Retinal pigment epithelial cell (primary cell): ENCODE results near the gene ADAMTS19.

Experiments used
- DNase-seq: peaks from one replicate; pipeline ENCODE4 v3.0.0-alpha.2; 2010; ENCODE audit warnings: low read depth
- H3K4me3 ChIP-seq: 2 replicates; pipeline ENCODE4 v1.5.1; 2011; ENCODE audit warnings: mild to moderate bottlenecking, low read length, control low read depth, moderate library complexity
- TF ChIP-seq, protein P1 (sequence below): conservative IDR thresholded peaks from 2 replicates; pipeline ENCODE4 v1.5.1; 2011; ENCODE audit warnings: low read depth, low read length, control low read depth, inconsistent platforms

Gene ADAMTS19

DNA sequence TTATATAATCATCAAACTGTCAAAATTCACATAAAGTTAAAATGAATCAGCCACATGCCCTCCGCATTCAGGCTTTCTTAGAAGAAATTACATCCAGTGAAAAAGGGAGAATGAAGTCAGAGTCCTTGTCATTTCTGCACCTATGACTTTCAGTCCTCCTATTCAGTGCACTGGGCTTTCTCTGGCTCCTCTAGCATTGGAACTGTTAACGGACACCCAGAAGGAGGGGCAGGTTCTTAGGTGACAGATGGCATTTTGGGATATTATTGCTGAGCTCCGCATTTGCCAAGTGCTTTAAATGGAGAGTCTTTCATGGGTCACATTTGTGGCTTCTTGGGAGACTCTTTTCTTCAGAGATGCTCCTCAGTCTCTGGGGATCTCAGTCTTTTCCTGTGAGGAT lies 40.0 kb downstream of the ADAMTS19 start:
- H3K4me3 ChIP-seq, result no peak overlapping the region
- TF ChIP-seq, protein P1, sequence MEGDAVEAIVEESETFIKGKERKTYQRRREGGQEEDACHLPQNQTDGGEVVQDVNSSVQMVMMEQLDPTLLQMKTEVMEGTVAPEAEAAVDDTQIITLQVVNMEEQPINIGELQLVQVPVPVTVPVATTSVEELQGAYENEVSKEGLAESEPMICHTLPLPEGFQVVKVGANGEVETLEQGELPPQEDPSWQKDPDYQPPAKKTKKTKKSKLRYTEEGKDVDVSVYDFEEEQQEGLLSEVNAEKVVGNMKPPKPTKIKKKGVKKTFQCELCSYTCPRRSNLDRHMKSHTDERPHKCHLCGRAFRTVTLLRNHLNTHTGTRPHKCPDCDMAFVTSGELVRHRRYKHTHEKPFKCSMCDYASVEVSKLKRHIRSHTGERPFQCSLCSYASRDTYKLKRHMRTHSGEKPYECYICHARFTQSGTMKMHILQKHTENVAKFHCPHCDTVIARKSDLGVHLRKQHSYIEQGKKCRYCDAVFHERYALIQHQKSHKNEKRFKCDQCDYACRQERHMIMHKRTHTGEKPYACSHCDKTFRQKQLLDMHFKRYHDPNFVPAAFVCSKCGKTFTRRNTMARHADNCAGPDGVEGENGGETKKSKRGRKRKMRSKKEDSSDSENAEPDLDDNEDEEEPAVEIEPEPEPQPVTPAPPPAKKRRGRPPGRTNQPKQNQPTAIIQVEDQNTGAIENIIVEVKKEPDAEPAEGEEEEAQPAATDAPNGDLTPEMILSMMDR, result no peak
- DNase-seq, result no peak

DNA sequence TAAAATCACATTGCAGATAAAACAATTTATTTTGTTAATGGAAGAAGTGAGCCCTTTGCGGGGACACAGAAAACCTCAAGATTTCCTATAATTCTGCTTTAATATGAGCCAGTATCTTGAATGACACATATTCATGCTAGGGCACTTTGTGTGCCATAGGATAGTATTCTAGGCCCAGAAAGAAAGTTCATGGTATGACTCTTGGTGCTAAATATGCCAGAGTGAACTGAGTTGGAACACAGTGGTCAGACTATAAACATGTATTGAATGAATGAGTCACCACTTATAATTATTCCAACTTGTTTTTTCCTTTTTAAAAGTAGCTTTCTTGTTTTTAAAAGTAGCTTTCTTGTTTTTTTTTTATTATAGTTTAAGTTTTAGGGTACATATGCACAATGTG lies 46.0 kb downstream of the ADAMTS19 start:
- H3K4me3 ChIP-seq, result no peak overlapping the region

DNA sequence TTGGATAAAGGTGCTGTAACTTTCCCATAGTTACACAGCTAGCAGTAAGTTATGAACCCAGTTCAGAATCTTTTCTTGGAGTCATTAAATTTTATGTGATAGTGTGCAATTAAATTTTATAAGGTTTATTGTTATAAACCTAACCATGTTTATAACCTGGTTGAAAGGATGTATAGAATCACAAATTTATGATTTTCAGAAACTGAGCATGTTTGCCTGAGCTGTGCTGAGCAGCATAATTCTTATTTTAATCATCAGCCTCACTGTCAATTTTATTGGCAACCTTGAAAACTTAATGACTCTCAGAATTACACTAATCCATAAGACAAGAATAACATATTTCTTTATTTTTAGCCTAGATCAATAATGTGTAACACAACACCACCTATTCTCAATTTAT lies 46.9 kb downstream of the ADAMTS19 start:
- TF ChIP-seq, protein P1, result no peak
- H3K4me3 ChIP-seq, result no peak overlapping the region
- DNase-seq, result no peak

More for the DNA sequence above, 46.0 kb downstream of the ADAMTS19 start:
- DNase-seq, result no peak
- TF ChIP-seq, protein P1, result no peak

DNA sequence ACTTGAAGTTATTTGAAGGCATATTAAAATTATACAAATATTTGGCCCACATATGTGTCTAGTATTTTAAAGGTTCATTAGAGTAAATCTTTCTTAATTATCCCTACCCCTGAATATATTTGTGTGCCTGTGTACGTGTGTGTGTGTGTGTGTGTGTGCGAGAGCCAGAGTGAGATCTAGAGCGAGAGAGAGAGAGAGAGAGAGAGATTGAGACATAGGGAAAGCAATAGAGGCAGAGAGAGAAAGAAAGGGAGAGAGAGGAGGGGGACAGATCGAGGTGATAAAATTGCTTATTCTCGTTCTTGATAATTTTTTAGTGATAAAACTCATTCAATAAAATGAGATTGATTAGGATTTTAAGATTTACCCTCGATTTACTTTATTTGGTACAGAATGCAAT lies 47.4 kb downstream of the ADAMTS19 start:
- no peak for DNase-seq
- TF ChIP-seq, protein P1, result no peak
- no peak overlapping the region for H3K4me3 ChIP-seq

DNA sequence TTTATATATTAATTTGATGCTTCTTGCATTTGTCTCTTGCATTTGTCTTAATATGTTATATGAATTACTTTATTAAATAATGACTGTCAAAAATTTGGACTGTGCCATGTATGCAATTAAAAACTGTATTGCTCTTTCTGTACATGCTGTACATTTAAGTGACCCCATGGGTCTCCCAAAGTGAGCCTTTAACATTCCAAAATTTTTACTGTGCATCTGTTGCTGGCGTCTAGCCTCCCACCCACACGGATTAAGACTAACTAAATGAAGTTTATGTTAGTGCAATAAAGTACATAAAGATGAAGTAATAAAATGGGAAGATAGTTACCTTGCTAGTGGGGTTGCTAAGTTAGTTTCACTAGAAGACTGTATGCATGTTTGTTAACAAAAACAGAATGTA lies 48.5 kb downstream of the ADAMTS19 start:
- TF ChIP-seq, protein P1, result no peak
- DNase-seq, result no peak
- no peak overlapping the region for H3K4me3 ChIP-seq

DNA sequence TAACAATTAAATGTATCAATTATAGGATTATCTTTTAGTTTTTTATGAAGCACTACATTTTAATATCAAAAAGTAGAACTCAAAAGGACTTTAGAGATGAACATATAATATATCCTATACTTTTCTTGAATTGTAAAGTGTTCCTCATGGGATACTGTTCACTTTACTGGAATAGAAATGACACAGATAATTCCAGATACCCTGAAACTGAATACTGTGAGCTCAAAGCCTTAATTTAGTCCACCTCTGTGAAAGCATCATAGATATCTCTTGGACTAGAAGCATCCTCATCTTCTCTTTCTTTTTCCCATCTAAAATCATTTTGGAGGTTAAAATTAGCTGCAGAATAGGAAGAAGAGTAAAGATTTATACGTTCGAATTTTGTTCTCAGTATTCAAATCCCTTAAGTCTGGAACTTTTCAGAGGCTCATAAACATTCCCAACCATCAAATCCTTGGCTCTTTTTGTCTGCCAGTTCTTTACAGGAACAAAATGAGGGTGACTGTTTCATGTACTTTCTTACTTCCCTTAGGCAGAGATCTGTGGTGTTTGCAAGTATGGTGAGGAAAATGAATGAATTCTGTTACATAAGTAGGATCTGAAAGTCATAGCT lies 49.4 kb downstream of the ADAMTS19 start:
- no peak for DNase-seq
- TF ChIP-seq, protein P1, result no peak
- H3K4me3 ChIP-seq, result no peak overlapping the region

DNA sequence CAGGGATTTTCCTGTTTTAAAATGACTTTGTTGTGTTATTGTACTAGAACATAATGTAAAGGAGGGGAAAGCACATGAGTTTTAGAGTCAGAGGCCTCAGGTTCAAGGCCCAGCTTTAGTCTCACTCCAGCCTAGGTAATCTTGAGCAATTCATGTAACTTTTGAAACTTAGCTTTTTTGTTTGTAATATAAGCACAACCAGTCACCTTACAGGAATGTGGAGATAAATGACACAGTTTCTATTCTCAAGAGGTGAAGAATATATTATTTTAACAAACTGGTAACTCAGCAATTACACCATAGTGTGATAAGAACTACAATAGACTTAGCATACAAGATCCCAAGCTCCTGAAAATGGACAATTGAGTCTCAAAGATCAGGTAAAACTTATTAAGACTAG lies 51.2 kb downstream of the ADAMTS19 start:
- TF ChIP-seq, protein P1, result no peak
- H3K4me3 ChIP-seq, result no peak overlapping the region
- DNase-seq, result no peak
